Measurements from ENCODE around the gene CDC42BPA.

DNA sequence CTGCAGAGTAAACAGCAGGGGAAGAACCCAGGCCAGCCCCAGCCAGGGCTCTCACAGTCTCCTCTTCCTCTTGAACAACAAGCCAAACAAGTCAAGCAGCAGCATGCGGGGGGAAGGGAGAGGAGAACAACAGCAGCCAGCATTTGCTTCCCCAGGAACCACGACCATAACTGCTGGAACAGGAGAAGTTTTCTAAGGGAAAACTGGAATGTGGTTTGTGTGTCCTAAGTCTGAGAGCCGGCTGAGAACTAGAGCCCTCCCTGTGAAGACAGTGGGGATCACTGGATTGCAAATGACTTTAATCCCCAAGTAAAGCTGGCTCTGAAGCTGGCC is 330.0 kb downstream of the CDC42BPA start:
- TF ChIP-seq, protein P1, sequence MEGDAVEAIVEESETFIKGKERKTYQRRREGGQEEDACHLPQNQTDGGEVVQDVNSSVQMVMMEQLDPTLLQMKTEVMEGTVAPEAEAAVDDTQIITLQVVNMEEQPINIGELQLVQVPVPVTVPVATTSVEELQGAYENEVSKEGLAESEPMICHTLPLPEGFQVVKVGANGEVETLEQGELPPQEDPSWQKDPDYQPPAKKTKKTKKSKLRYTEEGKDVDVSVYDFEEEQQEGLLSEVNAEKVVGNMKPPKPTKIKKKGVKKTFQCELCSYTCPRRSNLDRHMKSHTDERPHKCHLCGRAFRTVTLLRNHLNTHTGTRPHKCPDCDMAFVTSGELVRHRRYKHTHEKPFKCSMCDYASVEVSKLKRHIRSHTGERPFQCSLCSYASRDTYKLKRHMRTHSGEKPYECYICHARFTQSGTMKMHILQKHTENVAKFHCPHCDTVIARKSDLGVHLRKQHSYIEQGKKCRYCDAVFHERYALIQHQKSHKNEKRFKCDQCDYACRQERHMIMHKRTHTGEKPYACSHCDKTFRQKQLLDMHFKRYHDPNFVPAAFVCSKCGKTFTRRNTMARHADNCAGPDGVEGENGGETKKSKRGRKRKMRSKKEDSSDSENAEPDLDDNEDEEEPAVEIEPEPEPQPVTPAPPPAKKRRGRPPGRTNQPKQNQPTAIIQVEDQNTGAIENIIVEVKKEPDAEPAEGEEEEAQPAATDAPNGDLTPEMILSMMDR (IDR thresholded peaks at IDR 0.05; ENCODE audit: borderline replicate concordance, extremely low read depth, low read length, poor library complexity, severe bottlenecking) = no peak
- TF ChIP-seq EZH2 (IDR thresholded peaks at IDR 0.05; ENCODE audit: borderline replicate concordance, low read depth, low read length, severe bottlenecking) = no peak
